IMR-90 (cell line): ENCODE measurements around the gene TENT4B. TPM values are rescaled to one million over a fixed set of nuclear protein-coding genes. Genes with fewer than 3 reads are reported as not detected.

Experiments
- ATAC-seq: fragments of 200-7000 bp; cut with Tn5 transposase; 2 replicates; pipeline ENCODE4 v1.9.1; 2020; ENCODE audit warnings: low read depth, mild to moderate bottlenecking, moderate library complexity
- BruUV-seq: library from RNA; stranded (reverse); fragments of 400-500 nt; replicated peaks from 2 replicates; lab custom pipeline; 2021; lab: Mats Ljungman, UMichigan
- CTCF ChIA-PET: fragments of 300-600 bp; formaldehyde crosslinking; extraction: SDS; loops from one replicate; lab custom pipeline; 2021; ENCODE audit warnings: antibody characterized with exemption; lab: Yijun Ruan, JAX
- POLR2A ChIA-PET: fragments of 300-600 bp; sonication (Branson Sonifier 250); formaldehyde crosslinking; loops from one replicate; lab custom pipeline; 2022; ENCODE audit warnings: antibody characterized with exemption; ENCODE audit not compliant: unreplicated experiment; lab: Charles Lee
- DNase-seq: peaks from one replicate; pipeline ENCODE4 v3.0.0; 2013
- H2AFZ ChIP-seq: replicated peaks from 2 replicates; pipeline ENCODE3; 2013; ENCODE audit warnings: low read length, mild to moderate bottlenecking; ENCODE audit not compliant: poor library complexity
- H2AK5ac ChIP-seq: 2 replicates; pipeline ENCODE4 v1.6.1; 2013; ENCODE audit warnings: low read depth, low read length, inconsistent platforms
- H2AK9ac ChIP-seq: replicated peaks from 2 replicates; pipeline ENCODE3; 2013; ENCODE audit warnings: mild to moderate bottlenecking, low read depth, low read length, moderate library complexity; ENCODE audit not compliant: poor library complexity
- H2BK120ac ChIP-seq: 2 replicates; pipeline ENCODE4 v1.6.1; 2013; ENCODE audit warnings: low read depth, low read length, inconsistent platforms
- H2BK15ac ChIP-seq: 3 replicates; pipeline ENCODE4 v1.6.1; 2013; ENCODE audit warnings: low read depth, low read length, inconsistent platforms
- H2BK20ac ChIP-seq: 2 replicates; pipeline ENCODE4 v1.6.1; 2013; ENCODE audit warnings: low read depth, mild to moderate bottlenecking, inconsistent platforms, low read length, moderate library complexity
- H2BK5ac ChIP-seq: 2 replicates; pipeline ENCODE4 v1.6.1; 2013; ENCODE audit warnings: mild to moderate bottlenecking, low read depth, low read length, inconsistent platforms; ENCODE audit not compliant: poor library complexity, severe bottlenecking
- H3K14ac ChIP-seq: replicated peaks from 2 replicates; pipeline ENCODE4 v1.6.1; 2013; ENCODE audit warnings: low read depth, low read length, inconsistent platforms
- H3K18ac ChIP-seq: 2 replicates; pipeline ENCODE4 v1.6.1; 2013; ENCODE audit warnings: low read depth, low read length, control low read depth
- H3K23ac ChIP-seq: 2 replicates; pipeline ENCODE4 v1.6.1; 2013; ENCODE audit warnings: low read depth, low read length, inconsistent platforms
- H3K27ac ChIP-seq: 2 replicates; pipeline ENCODE4 v1.5.1; 2013; ENCODE audit warnings: mild to moderate bottlenecking, control low read depth, low read length; ENCODE audit not compliant: insufficient read depth
- H3K27me3 ChIP-seq: 2 replicates; pipeline ENCODE4 v1.6.1; 2013; ENCODE audit warnings: low read length; ENCODE audit not compliant: control insufficient read depth, insufficient read depth
- H3K36me3 ChIP-seq: 2 replicates; pipeline ENCODE4 v1.6.1; 2013; ENCODE audit warnings: low read length, mixed read lengths; ENCODE audit not compliant: control insufficient read depth, insufficient read depth
- H3K4ac ChIP-seq: 2 replicates; pipeline ENCODE4 v1.6.1; 2013; ENCODE audit warnings: low read depth, low read length, inconsistent platforms
- H3K4me1 ChIP-seq: 2 replicates; pipeline ENCODE4 v1.6.1; 2013; ENCODE audit warnings: low read length, mixed read lengths; ENCODE audit not compliant: control insufficient read depth, insufficient read depth
- H3K4me2 ChIP-seq: 2 replicates; pipeline ENCODE4 v1.6.1; 2013; ENCODE audit warnings: low read depth, mild to moderate bottlenecking, control low read depth, low read length, moderate library complexity
- H3K4me3 ChIP-seq: 2 replicates; pipeline ENCODE4 v1.5.1; 2013; ENCODE audit warnings: low read depth, mild to moderate bottlenecking, control low read depth, low read length, moderate library complexity; ENCODE audit not compliant: insufficient read depth
- H3K56ac ChIP-seq: 2 replicates; pipeline ENCODE4 v1.6.1; 2013; ENCODE audit warnings: low read length, inconsistent platforms; ENCODE audit not compliant: insufficient read depth; ENCODE audit errors: extremely low read depth
- H3K79me1 ChIP-seq, 2 experiments: 2 replicates each; pipeline ENCODE4 v1.6.1; 2013; ENCODE audit warnings: low read length in 2 of 2, inconsistent platforms in 1 of 2, low read depth in 1 of 2
- H3K9ac ChIP-seq: 2 replicates; pipeline ENCODE4 v1.6.1; 2013; ENCODE audit warnings: low read depth, low read length, control low read depth
- H3K9me1 ChIP-seq: 2 replicates; pipeline ENCODE4 v1.6.1; 2013; ENCODE audit warnings: low read length, inconsistent platforms; ENCODE audit not compliant: insufficient read depth
- H3K9me3 ChIP-seq: 2 replicates; pipeline ENCODE4 v1.6.1; 2013; ENCODE audit warnings: low read length; ENCODE audit not compliant: control insufficient read depth, insufficient read depth
- H4K20me1 ChIP-seq: 2 replicates; pipeline ENCODE4 v1.6.1; 2013; ENCODE audit warnings: low read length, inconsistent platforms; ENCODE audit not compliant: insufficient read depth
- H4K5ac ChIP-seq: 2 replicates; pipeline ENCODE4 v1.6.1; 2013; ENCODE audit warnings: mild to moderate bottlenecking, low read depth, low read length, control low read depth
- H4K8ac ChIP-seq, 2 experiments: 2 replicates each; pipeline ENCODE4 v1.6.1; 2013; ENCODE audit warnings: low read depth in 2 of 2, low read length in 2 of 2, control low read depth in 1 of 2, inconsistent platforms in 1 of 2
- H4K91ac ChIP-seq: 2 replicates; pipeline ENCODE4 v1.6.1; 2013; ENCODE audit warnings: low read depth, low read length, inconsistent platforms; ENCODE audit not compliant: insufficient read depth
- BHLHE40 ChIP-seq: fragments of 150-350 bp; IDR thresholded peaks from 2 replicates; pipeline ENCODE4 v1.6.1; 2016; ENCODE audit warnings: mild to moderate bottlenecking, low read depth, low read length
- CEBPB ChIP-seq: IDR thresholded peaks from 2 replicates; pipeline ENCODE4 v1.6.1; 2012; ENCODE audit warnings: low read depth, low read length, improper control_type of control experiment
- CTCF ChIP-seq: conservative IDR thresholded peaks from 2 replicates; pipeline ENCODE4 v1.5.1; 2012; ENCODE audit warnings: mild to moderate bottlenecking, low read depth, low read length, improper control_type of control experiment
- ELK1 ChIP-seq: fragments of 150-350 bp; IDR thresholded peaks from 2 replicates; pipeline ENCODE4 v1.6.1; 2016; ENCODE audit warnings: low read depth, mild to moderate bottlenecking, low read length, moderate library complexity, borderline replicate concordance
- FOS ChIP-seq: fragments of 150-350 bp; IDR thresholded peaks from 2 replicates; pipeline ENCODE4 v1.6.1; 2016; ENCODE audit warnings: low read depth, low read length
- MAFK ChIP-seq: IDR thresholded peaks from 2 replicates; pipeline ENCODE4 v1.6.1; 2012; ENCODE audit warnings: low read depth, low read length, improper control_type of control experiment
- MAZ ChIP-seq: IDR thresholded peaks from 2 replicates; pipeline ENCODE4 v1.6.1; 2012; ENCODE audit warnings: low read depth, mild to moderate bottlenecking, low read length, improper control_type of control experiment, moderate library complexity, borderline replicate concordance
- MXI1 ChIP-seq: IDR thresholded peaks from 2 replicates; pipeline ENCODE4 v1.6.1; 2012; ENCODE audit warnings: low read depth, mild to moderate bottlenecking, low read length, moderate library complexity, borderline replicate concordance
- NFE2L2 ChIP-seq: fragments of 150-350 bp; IDR thresholded peaks from 2 replicates; pipeline ENCODE4 v1.6.1; 2016; ENCODE audit warnings: low read depth, mild to moderate bottlenecking, low read length
- POLR2A ChIP-seq: IDR thresholded peaks from 2 replicates; pipeline ENCODE4 v1.6.1; 2012; ENCODE audit warnings: mild to moderate bottlenecking, low read depth, low read length
- RAD21 ChIP-seq: IDR thresholded peaks from 2 replicates; pipeline ENCODE4 v1.6.1; 2012; ENCODE audit warnings: low read length, improper control_type of control experiment
- RCOR1 ChIP-seq: IDR thresholded peaks from 2 replicates; pipeline ENCODE4 v1.6.1; 2012; ENCODE audit warnings: mild to moderate bottlenecking, low read length, improper control_type of control experiment; ENCODE audit not compliant: insufficient replicate concordance
- RFX5 ChIP-seq: IDR thresholded peaks from 2 replicates; pipeline ENCODE4 v1.8.0; 2012; ENCODE audit warnings: low read depth, mild to moderate bottlenecking, low read length, moderate library complexity
- SMC3 ChIP-seq: fragments of 150-350 bp; IDR thresholded peaks from 2 replicates; pipeline ENCODE4 v1.6.1; 2016; ENCODE audit warnings: low read depth, mild to moderate bottlenecking, antibody characterized with exemption, low read length, moderate library complexity
- USF2 ChIP-seq: fragments of 150-350 bp; IDR thresholded peaks from 2 replicates; pipeline ENCODE4 v1.6.1; 2017; ENCODE audit warnings: mild to moderate bottlenecking, antibody characterized with exemption, low read length, low read depth
- dilution Hi-C: fragments of 300-500 bp; cut with HindIII; formaldehyde crosslinking; loops from one replicate; pipeline ENCODE4 v1.14.3; 2018; ENCODE audit warnings: low sequenced_read_pairs; ENCODE audit not compliant: unreplicated experiment
- in situ Hi-C: fragments of 300-500 bp; cut with MboI; formaldehyde crosslinking; loops from 3 replicates; pipeline ENCODE4 v1.14.3; 2019; ENCODE audit warnings: low sequenced_read_pairs, inconsistent platforms, mixed read lengths
- intact Hi-C: fragments of 100-400 bp; cut with micrococcal nuclease; formaldehyde crosslinking; loops from 2 replicates; pipeline ENCODE4 v1.10.0; 2022
- polyA plus RNA-seq, 3 experiments: library from polyadenylated mRNA; depleted of rRNA; stranded (reverse); fragments of >200 nt; gene quantifications; 2 replicates each; pipeline ENCODE4 v1.2.3, GENCODE V29; 2012; ENCODE audit warnings: low replicate concordance in 1 of 3
- total RNA-seq: library from RNA; depleted of rRNA; stranded (reverse); fragments of >200 nt; gene quantifications from 2 replicates; pipeline ENCODE4 v1.2.3, GENCODE V29; 2012

Gene TENT4B
- total and polyA plus RNA-seq, 2 of the 4 experiments (the other 2 are of a cell fraction) = 4.1 to 7.0 TPM

- peaks cover 14 to 72% of the 10 kb centered on the region in 2 experiments for H3K79me1 ChIP-seq
- no peak overlapping the region for H3K4me3 ChIP-seq
- H2BK120ac ChIP-seq = no peak overlapping the region
- H3K9me3 ChIP-seq = no peaks in the 10 kb centered on the region
- H2BK20ac ChIP-seq = no peak overlapping the region
- no peak overlapping the region for H2AK5ac ChIP-seq
- DNase-seq (no peak), ATAC-seq (no peak)
- peaks cover 12% of the 10 kb centered on the region for H3K9me1 ChIP-seq
- no peak overlapping the region for H4K91ac ChIP-seq
- intact Hi-C loops = no loop called here
- H3K27me3 ChIP-seq = no peaks in the 10 kb centered on the region
- H4K5ac ChIP-seq = no peak overlapping the region
- dilution Hi-C loops = no loop called here
- H2AFZ ChIP-seq = no peak overlapping the region
- no peak overlapping the region for H3K27ac ChIP-seq
- no peak overlapping the region; a peak in 1 of 4 replicates for H4K8ac ChIP-seq
- TF ChIP-seq CTCF (no peak), MAFK (no peak), ELK1 (no peak), CEBPB (no peak), USF2 (no peak), SMC3 (no peak), RCOR1 (no peak), NFE2L2 (no peak), BHLHE40 (no peak), RFX5 (no peak), RAD21 (no peak), MAZ (no peak), POLR2A (no peak), FOS (no peak), MXI1 (no peak)
- no peak overlapping the region for H3K56ac ChIP-seq
- H3K4me2 ChIP-seq = no peak overlapping the region
- H3K23ac ChIP-seq = no peak overlapping the region
- H2BK5ac ChIP-seq = no peak overlapping the region
- peaks cover 16% of the 10 kb centered on the region for H4K20me1 ChIP-seq
- no peak overlapping the region for H3K4ac ChIP-seq
- H3K18ac ChIP-seq = no peak overlapping the region
- H3K36me3 ChIP-seq = 0 out of 2 replicates have a peak, but pooled peaks cover 2% of the 10 kb centered on the region
- H3K4me1 ChIP-seq = peaks cover 12% of the 10 kb centered on the region
- H2BK15ac ChIP-seq = no peak overlapping the region
- in situ Hi-C loops = loop anchor here (10.0 kb wide), 1 partner anchor 58 kb away; no protein-coding TSS in a partner anchor
- H3K14ac ChIP-seq = no peak overlapping the region
- no TSS peak for BruUV-seq
- H3K9ac ChIP-seq = no peak overlapping the region
- H2AK9ac ChIP-seq = no peak overlapping the region
- POLR2A ChIA-PET = no interaction called here
- CTCF ChIA-PET = interaction anchor here (1.8 kb wide), 1 partner anchor 28 kb away, joined by 9 read pairs; no protein-coding TSS in a partner anchor
Observed at GRCh38 chr16:50182441-50182840, 29.3 kb downstream of the TENT4B start.
